NK-92 (cell line): ENCODE results near the gene UBE2A.

Experiments used
- DNase-seq: peaks from one replicate; lab custom pipeline; 2025; ENCODE audit not compliant: unreplicated experiment; lab: John Stamatoyannopoulos, UW

UBE2A gene

DNA sequence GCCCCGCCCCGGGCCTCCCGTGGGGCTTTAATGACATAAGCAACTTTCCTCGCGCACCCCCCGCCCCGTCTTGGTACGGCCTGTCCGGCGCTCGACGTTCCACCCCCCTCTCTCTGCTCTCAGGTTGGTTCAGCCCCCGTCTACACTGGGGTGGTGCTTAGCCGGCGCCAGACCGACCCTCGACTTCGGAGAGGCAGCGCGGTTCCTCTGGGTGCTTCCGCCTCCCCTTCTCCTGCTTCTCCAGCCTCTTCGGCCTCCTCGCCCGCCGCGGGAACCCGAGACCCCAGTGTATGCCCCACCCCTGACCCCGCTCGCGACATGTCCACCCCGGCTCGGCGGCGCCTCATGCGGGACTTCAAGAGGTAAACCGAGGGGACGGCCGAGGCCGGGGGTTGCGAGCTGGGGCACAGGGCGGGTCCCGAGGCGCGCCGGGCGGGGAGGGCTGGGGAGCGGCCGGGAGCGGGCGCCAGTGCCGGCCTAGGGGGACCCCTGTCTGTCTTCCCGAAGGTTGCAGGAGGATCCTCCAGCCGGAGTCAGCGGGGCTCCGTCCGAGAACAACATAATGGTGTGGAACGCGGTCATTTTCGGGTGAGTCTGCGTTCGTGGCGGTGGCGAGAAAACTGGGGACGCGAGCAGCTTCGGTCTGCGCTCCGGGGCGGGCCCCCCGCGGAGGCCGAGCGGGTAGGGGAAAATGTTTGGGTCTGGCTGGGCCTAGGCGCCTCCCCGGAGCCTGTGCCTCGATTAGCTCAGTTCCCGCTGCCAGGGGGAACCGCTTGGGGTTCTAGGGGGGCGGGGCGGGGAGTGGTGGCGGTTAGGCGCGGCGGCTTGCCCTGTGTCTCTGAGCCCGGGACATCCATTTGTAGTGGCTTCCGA lies at the start of gene UBE2A:
Gene UBE2A (plus strand): TSS at position 170 of the 873 bp plus-strand sequence. CDS start 149 bp downstream, at position 319.
- DNase-seq, result peak; percentile 10

DNA sequence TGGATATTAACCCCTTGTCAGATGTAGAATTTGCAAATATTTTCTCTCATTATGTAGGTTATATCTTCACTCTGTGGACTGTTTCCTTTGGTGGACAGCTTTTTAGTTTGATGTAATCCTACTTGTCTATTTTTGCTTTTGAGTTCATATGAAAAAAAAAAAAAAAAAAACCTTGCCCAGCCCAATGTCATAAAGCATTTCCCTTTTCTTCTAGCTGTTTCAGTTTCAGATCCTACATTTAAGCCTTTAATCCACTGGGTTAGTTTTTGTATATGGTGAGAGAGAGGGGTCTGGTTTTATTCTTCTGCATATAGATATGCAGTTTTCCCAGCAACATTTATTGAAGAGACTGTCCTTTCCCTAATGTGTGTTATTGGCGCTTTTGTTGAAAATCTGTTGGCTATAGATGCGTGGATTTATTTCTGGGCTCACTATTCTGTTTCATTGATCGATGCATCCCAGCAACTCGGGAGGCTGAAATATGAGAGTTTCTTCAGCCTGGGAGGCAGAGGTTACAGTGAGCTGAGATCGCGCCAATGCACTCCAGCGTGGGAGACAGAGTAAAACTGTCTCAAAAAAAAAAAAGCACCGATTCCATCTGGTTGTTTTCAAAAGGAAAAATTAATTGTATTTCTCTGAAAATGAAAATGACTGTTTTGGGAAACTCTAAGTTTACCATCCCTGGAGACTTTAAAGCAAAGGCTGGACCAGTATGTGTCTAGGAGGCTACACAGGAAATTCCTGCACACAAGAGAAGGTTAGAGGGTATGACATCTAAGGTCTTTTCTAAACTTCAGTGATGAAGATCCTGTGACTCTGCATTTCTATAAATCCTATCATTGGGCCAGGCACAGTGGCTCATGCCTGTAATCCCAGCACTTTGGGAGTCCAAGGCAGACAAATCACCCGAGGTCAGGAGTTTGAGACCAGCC lies 44.8 kb upstream of the UBE2A start:
- no peak for DNase-seq

DNA sequence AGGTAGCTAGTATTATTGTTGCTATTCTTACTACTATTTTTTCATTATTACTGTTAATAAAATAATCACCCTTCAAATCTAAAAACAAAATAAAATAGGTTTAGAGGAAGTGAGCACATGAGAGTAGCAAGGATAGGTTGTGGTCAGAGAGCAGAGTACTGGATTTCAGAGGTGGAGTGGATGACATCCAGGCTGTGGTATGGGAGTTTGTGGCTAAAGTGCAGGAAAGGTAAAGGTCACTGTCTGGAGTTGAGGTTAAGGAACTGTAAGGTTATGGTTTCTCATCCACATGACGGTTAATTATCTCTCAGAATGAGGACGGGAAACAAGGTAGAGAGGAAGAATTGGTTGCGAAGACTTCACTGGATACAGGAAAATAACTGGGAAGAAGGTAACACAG lies 36.9 kb upstream of the UBE2A start:
- no peak for DNase-seq

DNA sequence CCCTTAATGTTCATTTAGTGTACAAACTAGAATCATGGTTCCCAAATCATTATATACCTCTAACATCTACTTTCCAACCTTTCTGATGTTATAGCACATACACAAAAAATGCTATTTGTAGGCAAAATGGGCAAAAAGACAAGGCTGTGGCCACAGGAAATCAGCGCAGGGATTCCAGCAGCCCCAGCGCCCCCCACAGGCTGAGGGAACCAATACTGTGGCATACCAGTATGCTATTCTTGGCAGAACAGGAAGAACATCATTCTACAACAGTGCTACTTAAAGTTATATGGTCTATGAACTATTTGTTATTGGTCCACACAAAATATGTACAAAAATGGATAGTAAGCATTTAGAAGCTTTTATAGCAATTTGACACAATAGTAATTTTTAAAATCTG lies 34.5 kb upstream of the UBE2A start:
- no peak for DNase-seq

DNA sequence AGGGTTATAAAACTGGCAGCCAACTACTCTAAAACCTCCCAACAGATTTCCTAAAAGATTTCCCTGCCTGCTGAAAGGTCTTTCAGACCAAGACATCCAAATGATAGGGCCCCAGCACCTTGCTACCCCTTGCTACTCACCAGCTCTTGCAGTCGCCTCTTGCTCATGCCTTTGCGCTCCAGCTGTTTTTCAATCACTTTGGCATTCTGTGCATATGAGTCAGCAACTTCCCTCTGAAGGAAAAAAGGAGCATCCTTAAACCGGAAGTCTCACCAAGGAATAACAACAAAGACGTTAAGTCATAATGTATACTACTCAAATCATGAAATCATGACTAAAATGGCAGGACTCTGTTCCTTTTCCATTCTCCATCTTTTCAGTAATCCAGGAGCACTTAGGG lies 33.2 kb upstream of the UBE2A start:
- DNase-seq, result no peak

DNA sequence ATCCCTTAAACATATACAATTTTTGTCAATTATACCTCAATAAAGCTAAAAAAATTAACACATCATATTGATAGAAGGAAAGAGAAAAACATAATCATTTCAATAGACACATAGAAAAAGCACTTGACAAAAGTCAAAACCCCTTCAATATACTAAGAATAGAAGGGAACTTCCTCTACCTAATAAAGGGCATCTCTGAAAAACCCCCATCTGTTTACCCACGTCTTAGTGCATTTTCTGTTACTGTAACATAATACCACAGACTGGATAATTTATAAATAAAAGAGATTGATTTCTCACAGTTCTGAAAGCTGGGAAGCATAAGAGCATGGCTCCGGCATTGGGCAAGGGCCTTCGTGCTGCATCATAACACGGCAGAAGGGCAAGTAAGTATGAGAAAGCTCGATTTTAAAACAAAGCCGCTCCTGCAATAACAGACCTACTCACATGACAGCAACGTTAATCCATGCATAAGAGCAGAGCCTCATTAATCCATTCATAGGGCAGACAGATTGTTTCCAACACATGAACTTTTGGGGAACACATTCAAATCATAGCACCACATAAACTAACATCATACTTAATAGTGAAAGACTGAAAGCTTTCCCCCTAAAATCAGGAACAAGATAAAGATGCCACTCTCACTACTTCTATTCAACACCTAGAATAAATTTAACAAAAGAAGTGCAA lies 24.9 kb upstream of the UBE2A start:
- no peak for DNase-seq

DNA sequence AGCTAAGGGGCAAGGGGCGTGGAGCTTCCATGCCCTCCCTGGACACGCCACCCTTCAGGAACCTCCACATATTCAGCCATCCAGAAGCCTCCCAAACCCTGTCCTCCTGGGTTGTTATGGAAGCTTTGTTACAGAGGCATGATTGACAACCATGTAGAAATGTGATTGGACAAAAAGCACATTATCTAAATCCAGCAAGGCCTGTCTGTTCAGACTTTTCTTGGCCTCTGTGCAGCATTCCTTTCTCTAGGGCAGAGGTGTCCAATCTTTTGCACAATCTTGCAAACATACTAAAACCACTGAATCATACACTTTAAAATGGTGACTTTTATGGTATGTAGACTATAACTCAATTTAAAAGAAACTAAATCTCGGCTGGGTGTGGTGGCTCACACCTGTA lies 21.9 kb upstream of the UBE2A start:
- no peak for DNase-seq

DNA sequence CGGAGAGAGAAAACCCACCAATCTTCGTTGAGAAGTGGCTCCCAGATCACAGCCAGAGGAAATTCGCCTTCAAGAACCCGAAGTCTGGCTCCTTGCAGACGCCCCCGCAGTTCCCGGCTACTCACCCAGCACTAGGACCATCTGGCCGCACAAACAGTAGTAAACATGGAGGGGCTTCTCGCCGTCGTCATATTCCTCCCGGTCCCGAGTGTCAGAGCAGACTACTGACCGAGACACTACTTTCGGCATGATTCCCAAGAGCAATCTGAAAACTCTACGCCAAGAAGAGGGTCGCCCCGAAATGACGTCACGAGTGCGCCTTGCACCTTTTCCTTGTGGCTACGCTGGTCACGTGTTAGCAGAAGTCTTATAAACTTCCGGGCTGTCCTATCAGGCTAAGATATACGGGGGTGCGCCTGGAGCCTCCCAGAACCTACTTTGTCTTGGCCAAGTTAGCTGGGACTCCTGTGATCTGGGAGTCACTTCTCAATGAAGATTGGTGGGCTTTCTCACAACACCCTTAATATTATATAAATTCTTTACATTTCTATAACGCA lies 9.2 kb upstream of the UBE2A start, which contains the start of gene STEEP1:
Gene STEEP1 (minus strand): TSS at position 303 of the 557 bp plus-strand sequence. CDS start 54 bp downstream, at position 249.
- peak; percentile 2 for DNase-seq

DNA sequence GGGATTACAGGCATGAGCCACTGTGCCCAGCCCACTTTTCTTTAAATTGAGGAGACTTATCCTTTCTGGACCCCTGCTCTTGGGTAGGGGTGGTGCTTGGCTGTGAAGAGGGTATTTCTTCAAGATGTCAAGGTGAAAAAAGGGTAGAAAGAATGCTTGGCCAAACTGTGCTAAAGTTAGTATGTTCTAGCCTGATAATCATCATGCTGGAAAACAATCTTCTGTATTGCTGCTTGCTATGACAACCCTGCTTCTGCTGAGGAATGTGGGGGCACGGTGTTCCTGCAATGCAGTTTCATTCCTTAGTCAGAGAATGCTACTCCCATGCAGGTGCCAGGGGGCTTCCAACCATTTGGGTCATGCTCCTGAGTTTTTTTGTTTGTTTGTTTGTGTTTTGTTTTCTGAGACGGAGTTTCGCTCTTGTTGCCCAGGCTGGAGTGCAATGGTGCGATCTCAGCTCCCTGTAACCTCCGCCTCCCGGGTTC lies 4.0 kb upstream of the UBE2A start:
- DNase-seq, result no peak

DNA sequence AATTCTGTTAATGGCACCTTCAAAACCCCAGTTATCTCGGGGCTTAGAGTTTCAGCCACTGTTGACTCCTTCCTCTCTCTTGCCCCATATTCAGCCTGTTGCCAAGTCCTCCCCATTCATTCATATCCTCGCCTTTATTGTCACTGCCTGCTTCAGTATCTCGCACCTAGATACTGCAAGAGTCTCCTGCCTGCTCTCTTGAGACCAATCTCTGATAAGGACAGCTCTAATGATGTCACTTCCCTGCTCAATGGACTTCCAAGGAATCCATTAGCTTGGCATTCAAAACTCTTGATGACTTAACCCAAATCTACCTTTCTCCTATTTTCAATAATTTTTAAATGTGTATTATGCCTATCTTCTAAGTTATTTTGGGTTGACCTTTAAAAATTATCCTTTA lies 1.1 kb upstream of the UBE2A start:
- no peak for DNase-seq

DNA sequence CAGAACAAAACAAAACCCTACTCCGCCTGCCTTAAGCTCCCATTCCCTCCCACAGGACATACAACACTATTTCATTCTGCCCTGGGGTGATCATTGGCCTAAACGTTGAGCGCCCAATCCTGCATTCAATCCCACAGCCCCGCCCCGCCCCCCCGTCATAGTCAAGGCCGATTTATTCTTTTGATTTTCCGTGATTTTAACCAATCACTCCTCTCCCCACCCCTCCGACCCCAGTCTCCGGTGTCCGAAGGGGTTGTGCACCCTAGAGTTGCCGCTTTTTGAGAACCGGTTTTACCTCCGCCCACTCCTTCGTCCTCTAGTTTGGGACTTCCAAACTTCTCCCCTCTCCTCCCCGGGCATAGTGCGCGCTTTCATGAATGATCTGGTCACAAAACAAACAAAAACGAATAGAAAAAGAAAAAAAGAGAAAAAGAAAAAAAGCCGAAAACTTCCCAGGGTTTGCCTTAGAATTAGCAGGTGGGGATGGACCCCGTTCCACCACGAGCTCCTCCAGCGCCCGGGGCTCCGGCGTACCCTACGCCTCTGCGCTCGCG lies 446 bp upstream of the UBE2A start:
- no peak for DNase-seq

DNA sequence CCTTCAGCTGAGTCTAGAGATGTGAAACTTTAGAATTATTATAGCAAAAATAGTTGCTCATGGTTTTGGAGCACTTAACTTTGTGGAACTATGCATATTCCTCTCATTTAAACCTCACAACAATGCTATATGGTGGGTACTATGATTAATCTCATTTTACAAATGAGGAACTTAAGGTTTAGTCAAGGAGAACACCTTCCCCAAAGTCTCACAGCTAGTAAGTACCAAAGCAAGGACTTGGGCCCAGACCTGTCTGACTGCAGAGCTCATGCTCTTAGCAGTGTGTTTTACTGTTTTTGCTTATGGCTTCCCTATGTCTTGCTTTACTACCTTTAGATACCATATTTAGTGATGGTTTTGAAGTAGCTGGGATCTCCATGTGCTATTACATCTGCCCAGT lies 5.1 kb downstream of the UBE2A start:
- DNase-seq, result no peak

DNA sequence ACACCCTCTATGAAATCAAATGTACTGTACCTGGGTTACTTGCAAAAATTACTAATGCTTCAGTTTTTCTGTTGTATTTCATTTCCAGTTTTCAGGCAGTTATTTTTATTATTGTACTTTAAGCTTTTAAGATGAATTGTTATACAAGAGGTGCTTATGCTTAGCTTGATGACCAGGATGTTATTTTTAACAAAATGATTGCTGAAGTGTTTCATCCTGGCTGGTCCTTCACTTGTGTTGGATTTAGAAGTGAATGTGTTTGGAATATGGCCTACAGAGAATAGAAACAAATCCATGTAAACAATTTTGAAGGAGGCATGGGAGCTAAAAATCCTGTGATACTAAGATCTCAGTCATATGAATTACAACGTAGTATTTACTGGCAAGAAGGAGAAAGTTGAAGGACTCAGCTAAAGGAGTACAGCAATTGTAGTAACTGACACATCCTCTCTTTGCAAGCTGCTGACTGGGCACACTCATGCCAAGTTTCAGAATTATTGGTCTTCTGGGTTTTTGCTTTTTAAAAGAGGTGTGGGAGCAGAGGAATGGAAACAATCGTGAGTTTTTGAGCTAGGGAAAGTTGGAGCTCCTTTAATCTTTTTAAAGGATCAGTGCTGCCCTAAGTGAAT lies 9.2 kb downstream of the UBE2A start:
- no peak for DNase-seq

DNA sequence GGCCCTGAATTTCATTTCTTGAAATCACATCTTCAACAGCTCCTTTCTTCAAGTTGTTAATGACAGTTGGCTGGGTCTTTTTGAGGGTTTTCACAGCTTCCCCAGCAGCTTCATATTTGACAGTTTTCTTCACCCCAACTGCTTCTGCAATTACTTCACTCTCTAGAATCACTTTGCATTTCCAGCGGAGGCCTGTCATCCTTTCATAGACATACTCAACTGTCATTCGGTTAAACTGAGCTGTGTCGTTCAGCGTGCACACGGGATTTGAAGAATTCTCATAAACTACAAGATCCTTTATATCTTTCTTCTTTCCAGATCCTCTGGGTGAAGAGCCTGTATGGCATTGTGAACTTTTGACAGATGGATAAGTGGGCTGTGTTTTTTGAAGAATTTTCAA lies 15.4 kb downstream of the UBE2A start:
- no peak for DNase-seq

DNA sequence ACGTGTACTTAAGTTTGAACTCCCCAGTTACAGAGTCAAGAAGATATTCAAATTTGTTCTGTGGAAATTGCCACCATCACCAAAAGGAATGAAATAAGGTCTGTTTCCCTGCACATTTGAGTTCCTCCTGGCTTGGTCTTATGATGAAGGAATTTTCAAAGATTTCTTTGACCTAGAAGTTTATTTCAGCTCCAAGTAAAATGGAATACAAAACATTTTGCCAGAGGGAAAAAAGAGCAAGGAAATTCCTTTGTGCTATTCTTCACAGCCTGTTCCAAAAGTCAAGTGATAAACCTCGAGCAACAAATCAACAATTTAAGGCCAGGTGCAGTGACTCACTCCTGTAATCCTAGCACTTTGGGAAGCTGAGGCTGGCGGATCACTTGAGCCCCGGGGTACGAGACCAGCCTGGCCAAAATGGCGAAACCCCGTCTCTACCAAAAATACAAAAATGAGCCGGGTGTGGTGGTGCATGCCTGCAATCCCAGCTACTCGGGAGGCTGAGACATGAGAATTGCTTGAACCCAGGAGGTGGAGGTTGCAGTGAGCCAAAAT lies 28.4 kb downstream of the UBE2A start:
- no peak for DNase-seq

DNA sequence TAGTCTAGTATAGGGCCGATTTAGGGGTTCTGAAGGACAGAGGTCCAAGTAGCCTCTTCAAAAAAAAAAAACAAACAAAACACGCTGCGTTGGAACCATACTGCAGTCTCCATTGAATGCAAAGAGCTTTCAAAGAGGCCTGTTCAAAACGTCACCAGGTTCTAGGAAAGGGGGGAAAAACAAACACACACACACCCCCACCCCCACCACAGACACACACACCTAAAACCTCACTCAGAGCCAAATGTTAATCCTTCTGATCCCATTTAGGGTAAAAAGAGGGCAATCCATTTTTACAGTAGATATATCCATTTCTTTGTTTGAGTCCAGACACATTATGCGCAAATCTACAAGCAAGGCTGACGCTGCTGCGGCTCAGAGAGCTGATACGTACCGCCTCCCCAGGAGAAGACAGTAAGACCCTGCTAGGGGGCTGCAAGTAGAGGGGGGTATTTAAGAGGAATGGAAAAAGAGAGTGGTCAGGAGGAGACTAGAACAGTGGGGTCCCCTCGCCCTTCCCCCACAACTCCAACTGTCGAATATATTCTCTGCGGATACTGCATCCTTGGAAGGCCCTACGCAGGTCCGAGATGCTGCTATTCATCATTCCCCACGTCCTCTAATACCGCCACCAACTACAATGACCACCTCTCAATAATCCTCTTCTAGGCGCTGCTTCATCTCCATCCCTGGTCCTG lies 30.6 kb downstream of the UBE2A start:
- DNase-seq, result no peak

DNA sequence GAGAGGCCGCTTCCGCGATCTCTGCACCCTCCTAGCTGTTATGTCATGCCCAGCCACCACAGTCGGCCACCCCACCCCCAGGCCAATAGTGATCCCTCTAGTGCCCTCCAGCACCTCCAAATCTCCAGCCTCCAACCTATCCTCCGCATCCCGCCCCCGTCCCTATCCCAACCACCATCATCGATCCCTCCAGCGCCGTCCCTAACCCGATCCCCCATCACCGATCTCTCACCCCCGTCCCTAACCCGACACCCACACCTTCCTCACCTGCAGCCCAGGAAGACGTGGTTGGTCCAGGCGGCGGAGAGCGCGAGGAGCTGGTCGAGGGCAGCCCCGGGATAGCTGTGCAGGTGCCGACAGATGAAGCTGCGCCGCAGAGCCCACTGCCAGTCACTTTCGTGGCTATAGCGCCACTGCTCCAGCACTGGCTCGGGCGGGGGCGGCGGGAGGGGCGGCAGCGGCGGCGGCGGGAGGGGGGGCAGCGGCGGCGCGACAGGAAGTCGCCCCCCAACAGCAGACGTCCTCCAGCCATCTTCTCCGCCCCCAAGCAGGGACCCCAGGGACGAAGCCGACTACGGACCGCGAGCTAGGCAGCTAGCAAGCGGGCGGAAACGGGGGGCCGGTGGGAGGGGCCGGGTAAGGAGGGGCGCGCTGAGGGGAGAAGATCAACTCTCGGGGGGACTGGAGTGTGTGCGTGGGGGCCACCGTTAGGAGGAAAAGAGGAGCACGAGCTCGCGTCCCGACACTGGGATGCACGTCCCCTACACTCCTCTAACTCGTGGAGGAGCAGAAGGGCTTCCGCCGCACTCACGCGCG lies 31.3 kb downstream of the UBE2A start:
- no peak for DNase-seq
